GM12875 (cell line): Measurements from ENCODE around the gene IFITM5.
"Not testable (repeated sequence)": the region's sequence is repeated elsewhere in the genome, so short reads cannot be mapped to it uniquely, and the experiment has no call there.

Source experiments
- H3K4me3 ChIP-seq: one replicate; pipeline ENCODE4 v1.5.1; 2011; ENCODE audit warnings: low read depth, low read length, control low read depth
- CTCF ChIP-seq: IDR thresholded peaks from 2 replicates; pipeline ENCODE4 v1.5.1; 2011; ENCODE audit warnings: low read depth, mild to moderate bottlenecking, control low read depth, inconsistent platforms, low read length, moderate library complexity, borderline replicate concordance; ENCODE audit not compliant: insufficient read depth

Gene IFITM5

GRCh38 chr11:326842-327580, 27.7 kb upstream of the IFITM5 start:
- no peak for TF ChIP-seq CTCF
- H3K4me3 ChIP-seq: peak overlapping the region; percentile 6

GRCh38 chr11:326592-326841, 27.2 kb upstream of the IFITM5 start:
- TF ChIP-seq CTCF: no peak
- H3K4me3 ChIP-seq: peak overlapping the region; percentile 6

GRCh38 chr11:325796-326591, 26.7 kb upstream of the IFITM5 start:
- no peak for TF ChIP-seq CTCF
- H3K4me3 ChIP-seq: no peak overlapping the region

- not testable (repeated sequence) for H3K4me3 ChIP-seq
Measured at GRCh38 chr11:324593-325517, 25.5 kb upstream of the IFITM5 start.

GRCh38 chr11:324156-324555, 24.8 kb upstream of the IFITM5 start:
- TF ChIP-seq CTCF: no peak
- no peak overlapping the region for H3K4me3 ChIP-seq

- not testable (repeated sequence) for H3K4me3 ChIP-seq
Measured at GRCh38 chr11:319888-320273, 20.6 kb upstream of the IFITM5 start.

GRCh38 chr11:319121-319887, 20.0 kb upstream of the IFITM5 start:
- peak overlapping the region; percentile 47 for H3K4me3 ChIP-seq

- peak overlapping the region; percentile 47 for H3K4me3 ChIP-seq
Measured at GRCh38 chr11:318405-319120, 19.2 kb upstream of the IFITM5 start.

- H3K4me3 ChIP-seq: not testable (repeated sequence)
Measured at GRCh38 chr11:317668-318404, 18.5 kb upstream of the IFITM5 start.
